H1 (cell line): ENCODE data around the gene LDLRAD3. TPM values are rescaled to one million over a fixed set of nuclear protein-coding genes. Genes with fewer than 3 reads are reported as not detected.

Experiments
- CTCF ChIA-PET: fragments of 300-600 bp; sonication (Branson Sonifier 250); formaldehyde crosslinking; loops from one replicate; lab custom pipeline; 2021; ENCODE audit not compliant: partially characterized antibody; lab: Charles Lee
- POLR2A ChIA-PET: fragments of 300-600 bp; sonication (Branson Sonifier 250); formaldehyde crosslinking; loops from one replicate; lab custom pipeline; 2021; ENCODE audit warnings: inconsistent platforms; ENCODE audit not compliant: partially characterized antibody; lab: Charles Lee
- DNase-seq, 2 experiments: peaks; one replicate each; pipeline versions ENCODE4 v3.0.0 to v3.0.0-alpha.2; 2010 to 2022; ENCODE audit warnings: low spot score in 2 of 2, low read depth in 1 of 2, mixed read lengths in 1 of 2
- FAIRE-seq: peaks from 2 replicates; lab custom pipeline; 2011; peaks lifted over from hg19 to GRCh38; lab: Jason Lieb, UNC
- H2AFZ ChIP-seq: 2 replicates; pipeline ENCODE4 v1.8.1; 2012; ENCODE audit warnings: low read length, inconsistent platforms
- H2AK5ac ChIP-seq: 2 replicates; pipeline ENCODE4 v1.6.1; 2013; ENCODE audit warnings: low read depth, low read length
- H2BK120ac ChIP-seq: replicated peaks from 2 replicates; pipeline ENCODE3; 2013; ENCODE audit warnings: low read depth, low read length, inconsistent platforms
- H2BK12ac ChIP-seq: 2 replicates; pipeline ENCODE4 v1.6.1; 2013; ENCODE audit warnings: low read depth, low read length
- H2BK15ac ChIP-seq: 2 replicates; pipeline ENCODE4 v1.6.1; 2013; ENCODE audit warnings: low read length
- H2BK20ac ChIP-seq: 2 replicates; pipeline ENCODE4 v1.6.1; 2013; ENCODE audit warnings: low read length
- H2BK5ac ChIP-seq: 2 replicates; pipeline ENCODE4 v1.6.1; 2013; ENCODE audit warnings: low read depth, low read length
- H3K14ac ChIP-seq: 2 replicates; pipeline ENCODE4 v1.6.1; 2013; ENCODE audit warnings: inconsistent platforms; ENCODE audit not compliant: insufficient read length
- H3K18ac ChIP-seq: 2 replicates; pipeline ENCODE4 v1.6.1; 2013; ENCODE audit warnings: low read length; ENCODE audit errors: extremely low read depth
- H3K23ac ChIP-seq: 2 replicates; pipeline ENCODE4 v1.6.1; 2013; ENCODE audit warnings: inconsistent platforms; ENCODE audit not compliant: insufficient read length
- H3K23me2 ChIP-seq: 2 replicates; pipeline ENCODE4 v1.6.1; 2013; ENCODE audit warnings: low read depth, low read length
- H3K27ac ChIP-seq: 2 replicates; pipeline ENCODE4 v1.6.1; 2011; ENCODE audit warnings: low read depth, low read length, inconsistent platforms
- H3K27me3 ChIP-seq, 4 experiments: replicated peaks in 1 of 4; 1 replicate in 1 of 4; 2 replicates in 3 of 4; pipeline versions ENCODE4 v1.6.1 to v1.8.1; 2011 to 2013; ENCODE audit warnings: low read length in 3 of 4, mild to moderate bottlenecking in 3 of 4, inconsistent platforms in 2 of 4, mixed read lengths in 2 of 4, moderate library complexity in 1 of 4; ENCODE audit not compliant: control insufficient read depth in 3 of 4, insufficient read depth in 3 of 4; ENCODE audit errors: extremely low read depth in 1 of 4
- H3K36me3 ChIP-seq, 4 experiments: 2 replicates each; pipeline versions ENCODE4 v1.6.1 to v1.8.1; 2011 to 2013; ENCODE audit warnings: mild to moderate bottlenecking in 4 of 4, low read length in 3 of 4, moderate library complexity in 2 of 4, control low read depth in 1 of 4, inconsistent platforms in 1 of 4; ENCODE audit not compliant: insufficient read depth in 4 of 4, control insufficient read depth in 2 of 4
- H3K4ac ChIP-seq: replicated peaks from 2 replicates; pipeline ENCODE3; 2013; ENCODE audit warnings: low read length, low read depth, mixed read lengths, inconsistent platforms; ENCODE audit not compliant: insufficient read length
- H3K4me1 ChIP-seq, 4 experiments: replicated peaks in 1 of 4; 1 replicate in 1 of 4; 2 replicates in 3 of 4; pipeline versions ENCODE4 v1.6.1 to v1.8.1; 2011 to 2013; ENCODE audit warnings: low read length in 3 of 4, inconsistent platforms in 2 of 4, mixed read lengths in 1 of 4; ENCODE audit not compliant: insufficient read depth in 4 of 4, control insufficient read depth in 3 of 4
- H3K4me2 ChIP-seq, 2 experiments: 2 replicates each; pipeline versions ENCODE4 v1.6.1 to v1.8.1; 2011 to 2013; ENCODE audit warnings: low read depth in 2 of 2, low read length in 2 of 2, control low read depth in 1 of 2, inconsistent platforms in 1 of 2, mild to moderate bottlenecking in 1 of 2; ENCODE audit not compliant: insufficient read depth in 1 of 2
- H3K4me3 ChIP-seq, 4 experiments: fragments of 200-600, 300-600 bp in 1 of 4; sonication (generic), shearing (Covaris generic), sonication (Bioruptor Twin) in 1 of 4; 2 replicates each; pipeline versions ENCODE4 v1.5.1 to v1.8.1; 2011 to 2016; ENCODE audit warnings: low read length in 4 of 4, low read depth in 3 of 4, control low read depth in 2 of 4, inconsistent platforms in 2 of 4, mild to moderate bottlenecking in 2 of 4, mixed read lengths in 1 of 4, moderate library complexity in 1 of 4; ENCODE audit not compliant: insufficient read depth in 2 of 4; ENCODE audit errors: extremely low read depth in 1 of 4
- H3K56ac ChIP-seq: replicated peaks from 2 replicates; pipeline ENCODE3; 2013; ENCODE audit warnings: low read depth, mild to moderate bottlenecking, mixed read lengths, low read length, inconsistent platforms; ENCODE audit not compliant: insufficient read length
- H3K79me1 ChIP-seq: 2 replicates; pipeline ENCODE4 v1.6.1; 2013; ENCODE audit warnings: low read depth, low read length, control low read depth
- H3K79me2 ChIP-seq, 2 experiments: 2 replicates each; pipeline versions ENCODE4 v1.6.1 to v1.8.1; 2012 to 2013; ENCODE audit warnings: low read length in 2 of 2, mild to moderate bottlenecking in 2 of 2, inconsistent platforms in 1 of 2; ENCODE audit not compliant: insufficient read depth in 2 of 2, control insufficient read depth in 1 of 2
- H3K9ac ChIP-seq, 4 experiments: replicated peaks in 1 of 4; 1 replicate in 1 of 4; 2 replicates in 3 of 4; pipeline versions ENCODE4 v1.6.1 to v1.8.1; 2011 to 2013; ENCODE audit warnings: low read depth in 3 of 4, low read length in 3 of 4, control low read depth in 2 of 4, mild to moderate bottlenecking in 2 of 4, moderate library complexity in 2 of 4, inconsistent platforms in 1 of 4; ENCODE audit errors: extremely low read depth in 1 of 4
- H3K9me3 ChIP-seq, 2 experiments: 2 replicates each; pipeline versions ENCODE4 v1.6.1 to v1.8.1; 2012 to 2013; ENCODE audit warnings: mild to moderate bottlenecking in 2 of 2, moderate library complexity in 2 of 2, control low read depth in 1 of 2, inconsistent platforms in 1 of 2, low read depth in 1 of 2, low read length in 1 of 2, mixed read lengths in 1 of 2; ENCODE audit not compliant: insufficient read depth in 2 of 2
- H4K20me1 ChIP-seq, 2 experiments: replicated peaks in 1 of 2; 2 replicates each; pipeline versions ENCODE3 to v1.8.1; 2011 to 2013; ENCODE audit warnings: inconsistent platforms in 2 of 2, low read length in 2 of 2, mild to moderate bottlenecking in 1 of 2; ENCODE audit not compliant: insufficient read depth in 2 of 2, control insufficient read depth in 1 of 2
- H4K5ac ChIP-seq: 2 replicates; pipeline ENCODE4 v1.6.1; 2013; ENCODE audit warnings: low read length, low read depth, mixed read lengths, inconsistent platforms; ENCODE audit not compliant: insufficient read length
- H4K8ac ChIP-seq: 2 replicates; pipeline ENCODE4 v1.8.0; 2013; ENCODE audit warnings: mild to moderate bottlenecking, moderate library complexity, low read length, inconsistent platforms; ENCODE audit not compliant: insufficient read depth; ENCODE audit errors: extremely low read depth
- H4K91ac ChIP-seq: replicated peaks from 2 replicates; pipeline ENCODE3; 2013; ENCODE audit warnings: low read length, mixed read lengths, inconsistent platforms; ENCODE audit not compliant: insufficient read length
- ASH2L ChIP-seq: fragments of 200-600, 300-600 bp; sonication (generic); IDR thresholded peaks from one replicate; pipeline ENCODE4 v1.7.1; 2017; ENCODE audit warnings: low read length
- FOSL1 ChIP-seq: IDR thresholded peaks from 2 replicates; pipeline ENCODE4 v1.6.1; 2011; ENCODE audit warnings: mild to moderate bottlenecking, low read depth, low read length, moderate library complexity; ENCODE audit not compliant: insufficient read depth
- PHF8 ChIP-seq: fragments of 200-600 bp; sonication (generic); conservative IDR thresholded peaks from 2 replicates; pipeline ENCODE4 v1.7.1; 2012; ENCODE audit warnings: low read depth, mild to moderate bottlenecking, inconsistent platforms, low read length, moderate library complexity
- SIN3A ChIP-seq, 2 experiments: IDR thresholded peaks in 1 of 2; conservative IDR thresholded peaks in 1 of 2; 2 replicates each; pipeline ENCODE4 v1.6.1; 2011 to 2012; ENCODE audit warnings: low read length in 2 of 2, improper control_type of control experiment in 1 of 2, low read depth in 1 of 2, mild to moderate bottlenecking in 1 of 2
- SIX5 ChIP-seq: IDR thresholded peaks from 2 replicates; pipeline ENCODE4 v1.6.1; 2011; ENCODE audit warnings: mild to moderate bottlenecking, low read depth, low read length
- SRF ChIP-seq: IDR thresholded peaks from 2 replicates; pipeline ENCODE4 v1.6.1; 2011; ENCODE audit warnings: mild to moderate bottlenecking, low read depth, low read length, moderate library complexity
- SUZ12 ChIP-seq: fragments of 200-600 bp; sonication (generic); IDR thresholded peaks from 2 replicates; pipeline ENCODE4 v1.6.1; 2012; ENCODE audit warnings: mild to moderate bottlenecking, inconsistent platforms, low read length, moderate library complexity, mixed read lengths
- TEAD4 ChIP-seq: IDR thresholded peaks from 2 replicates; pipeline ENCODE4 v1.6.1; 2012; ENCODE audit warnings: low read depth, low read length, inconsistent platforms, mixed read lengths
- WGBS, 2 experiments: shearing (Covaris generic) in 1 of 2; methylation state at CpG; one replicate each; pipeline versions ENCODE4 v1.1.6 to v1.1.7; 2013 to 2015; ENCODE audit warnings: low lambda C conversion rate in 2 of 2, mixed read lengths in 2 of 2, inconsistent platforms in 1 of 2, low coverage in 1 of 2, missing lambda C conversion rate in 1 of 2; ENCODE audit not compliant: insufficient replicate concordance in 2 of 2, insufficient coverage in 1 of 2, insufficient read length in 1 of 2; ENCODE audit errors: extremely low coverage in 1 of 2, missing lambda C conversion rate in 1 of 2; 5-methylcytosine and 5-hydroxymethylcytosine counted together
- polyA plus RNA-seq, 7 experiments: library from polyadenylated mRNA; depleted of rRNA in 3 of 7; stranded (reverse) in 5 of 7; unstranded in 2 of 7; fragments of >200 nt in 5 of 7; fragments of 200-250 nt in 2 of 7; gene quantifications; 1 replicate in 5 of 7; 2 replicates in 1 of 7; 4 replicates in 1 of 7; pipeline versions ENCODE4 v1.2.1 to v1.2.3, GENCODE V29; 2011 to 2013; ENCODE audit warnings: missing spikeins in 2 of 7, mixed read lengths in 2 of 7
- total RNA-seq: library from RNA; stranded (reverse); fragmentation: NEBNext Ultra II Directional; extraction: Animal tissue kit (Norgen Biotek cat#: 25700); gene quantifications from 2 replicates; pipeline ENCODE4 v1.2.1, GENCODE V29; 2021
- TF ChIP-seq, protein P1 (sequence below): IDR thresholded peaks from 2 replicates; pipeline ENCODE4 v1.6.1; 2011; ENCODE audit warnings: low read depth, mild to moderate bottlenecking, low read length; ENCODE audit not compliant: insufficient read depth
- TF ChIP-seq, protein P2 (sequence below): IDR thresholded peaks from 2 replicates; pipeline ENCODE4 v1.6.1; 2012; ENCODE audit warnings: inconsistent platforms

Gene LDLRAD3
- total and polyA plus RNA-seq, 2 of the 8 experiments (the other 6 are each of a cell fraction or from before 2014, with no cell fraction given): 18.6 to 22.8 TPM

DNA sequence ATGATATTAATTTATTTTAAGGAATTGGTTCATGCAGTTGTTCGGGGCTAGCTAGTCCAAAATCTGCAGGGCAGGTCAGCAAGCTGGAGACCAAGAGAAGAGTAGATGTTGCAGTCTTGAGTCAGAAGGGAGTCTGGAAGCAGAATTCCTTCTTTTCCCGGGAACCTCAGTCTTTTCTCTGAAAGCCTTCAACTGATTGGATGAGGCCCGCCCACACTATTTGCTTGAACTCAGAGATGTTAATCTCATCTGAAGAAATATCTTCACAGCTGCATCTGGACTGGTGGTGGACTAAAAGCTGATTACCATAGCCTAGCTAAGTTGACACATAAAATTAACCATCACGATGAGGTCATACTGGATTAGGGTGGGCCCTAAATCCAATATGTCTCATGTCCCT is 223.2 kb downstream of the LDLRAD3 start:
- TF ChIP-seq FOSL1: no peak
- TF ChIP-seq TEAD4: no peak
- no peak for TF ChIP-seq SIN3A (conservative IDR thresholded peaks at IDR 0.05 in 1 of 2, IDR thresholded peaks at IDR 0.05 in 1 of 2; ENCODE audit: low read depth in 1 of 2, low read length in 2 of 2)
- no peak for TF ChIP-seq PHF8
- TF ChIP-seq, protein P1, sequence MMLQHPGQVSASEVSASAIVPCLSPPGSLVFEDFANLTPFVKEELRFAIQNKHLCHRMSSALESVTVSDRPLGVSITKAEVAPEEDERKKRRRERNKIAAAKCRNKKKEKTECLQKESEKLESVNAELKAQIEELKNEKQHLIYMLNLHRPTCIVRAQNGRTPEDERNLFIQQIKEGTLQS: no peak
- TF ChIP-seq SUZ12: no peak
- TF ChIP-seq, protein P2, sequence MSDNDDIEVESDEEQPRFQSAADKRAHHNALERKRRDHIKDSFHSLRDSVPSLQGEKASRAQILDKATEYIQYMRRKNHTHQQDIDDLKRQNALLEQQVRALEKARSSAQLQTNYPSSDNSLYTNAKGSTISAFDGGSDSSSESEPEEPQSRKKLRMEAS: no peak
- TF ChIP-seq SIX5: no peak
- no peak for TF ChIP-seq SRF
- TF ChIP-seq ASH2L: no peak
- FAIRE-seq: no peak
- Histone ChIP-seq H3K4ac (no peak overlapping the region), H4K20me1 (no peaks in the 10 kb centered on the region), H3K9ac (no peak overlapping the region), H3K14ac (no peak overlapping the region), H2BK15ac (no peak overlapping the region), H3K79me2 (no peaks in the 10 kb centered on the region), H4K8ac (no peak overlapping the region), H3K36me3 (no peaks in the 10 kb centered on the region), H2BK20ac (no peak overlapping the region), H4K5ac (no peak overlapping the region), H3K4me2 (no peak overlapping the region), H3K27me3 (no peaks in the 10 kb centered on the region), H3K4me3 (no peak overlapping the region), H2BK120ac (no peak overlapping the region), H2AFZ (no peak overlapping the region), H3K18ac (no peak overlapping the region), H3K23me2 (no peaks in the 10 kb centered on the region), H3K23ac (no peak overlapping the region), H2AK5ac (no peak overlapping the region), H3K9me3 (no peaks in the 10 kb centered on the region), H3K56ac (no peak overlapping the region), H2BK12ac (no peak overlapping the region), H3K4me1 (peaks cover 0 to 3% (median 0%) of the 10 kb centered on the region in 4 experiments; a peak in 2 of 7 replicates), H3K79me1 (no peaks in the 10 kb centered on the region), H2BK5ac (no peak overlapping the region), H4K91ac (no peak overlapping the region), H3K27ac (no peak overlapping the region)
- 89% methylated on average over 4 of the region's 4 CpGs; no CpG with 5 or more reads in 1 of the 2 experiments for WGBS, 2 experiments
- CTCF ChIA-PET: interaction anchor here (0.6 to 1.2 kb wide), 4 partner anchors 11 to 364 kb away, joined by 3 to 4 read pairs (median 4); no protein-coding TSS in a partner anchor
- no peak for DNase-seq
- POLR2A ChIA-PET: interaction anchor here (1.6 kb wide), 1 partner anchor 86 kb away, joined by 4 read pairs; no protein-coding TSS in a partner anchor
